ENCODE measurements around the gene ESYT2.
"Not testable (repeated sequence)": the region's sequence is repeated elsewhere in the genome, so short reads cannot be mapped to it uniquely, and the experiment has no call there.

ESYT2 gene

DNA sequence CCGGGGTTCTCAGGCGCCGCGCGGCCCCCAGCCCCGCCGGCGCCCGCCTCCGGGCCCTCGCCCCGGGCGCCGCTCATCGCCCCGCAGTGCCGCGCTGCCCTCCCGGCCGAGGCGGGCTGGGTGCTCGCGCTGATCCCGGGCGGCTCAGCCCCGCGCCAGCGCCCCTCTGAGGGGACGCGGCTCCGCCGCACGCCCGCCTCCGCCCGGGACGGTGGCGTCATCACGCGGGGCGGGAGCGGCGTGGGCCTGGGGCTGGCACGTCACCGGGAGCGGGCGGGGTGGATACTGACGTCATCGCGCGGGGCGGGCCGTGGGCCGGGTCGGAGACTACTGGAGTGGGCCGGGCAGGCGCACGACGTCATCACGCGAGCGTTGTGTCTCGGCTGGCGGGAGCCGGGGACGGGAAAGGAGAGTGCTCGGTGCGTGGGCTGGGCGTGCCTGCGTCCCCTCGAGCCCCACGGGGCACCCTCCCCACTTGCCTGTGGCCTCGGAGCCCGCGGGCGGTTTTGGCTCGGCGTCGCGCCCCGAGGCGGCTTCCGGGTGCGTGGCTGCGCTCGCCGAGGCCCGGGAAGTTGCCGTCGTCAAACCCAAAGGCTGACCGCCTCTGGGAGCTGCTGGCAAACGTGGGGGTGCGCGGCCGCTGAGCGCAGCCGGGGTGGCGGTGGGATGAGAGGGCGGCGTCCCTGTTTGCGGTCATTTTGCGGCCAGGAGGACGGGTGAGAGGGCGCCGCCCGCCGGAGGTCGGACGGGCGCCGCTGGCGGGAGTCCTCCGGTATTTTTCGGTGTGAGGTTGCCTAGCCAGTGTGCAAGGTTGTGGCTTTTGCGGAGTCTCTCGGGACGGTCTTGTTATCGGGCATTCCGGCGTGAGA is at the start of gene ESYT2:
ESYT2 (minus strand) TSS at position 168 of the 869 bp plus-strand sequence; CDS start at position 77, 91 bp downstream.
- DNase-seq, result peak; percentile 100

- DNase-seq, result not testable (repeated sequence)
Observed at GRCh38 chr7:158878151-158879079, 49.1 kb upstream of the ESYT2 start.

DNA sequence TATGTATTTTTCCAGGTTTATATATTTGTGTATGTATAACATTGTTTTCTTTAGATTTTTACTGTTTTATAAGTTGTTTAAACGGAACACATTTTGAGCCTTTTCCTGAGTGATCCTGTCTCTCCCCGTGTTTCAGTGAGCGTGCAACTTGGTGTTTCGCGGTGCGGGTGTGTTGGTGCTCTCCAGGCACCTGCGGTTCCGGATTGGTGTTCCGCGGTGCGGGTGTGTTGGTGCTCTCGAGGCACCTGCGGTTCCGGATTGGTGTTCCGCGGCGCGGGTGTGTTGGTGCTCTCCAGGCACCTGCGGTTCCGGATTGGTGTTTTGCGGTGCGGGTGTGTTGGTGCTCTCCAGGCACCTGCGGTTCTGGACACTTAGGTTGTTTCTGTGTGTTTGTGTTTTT is 47.7 kb upstream of the ESYT2 start:
- no peak for DNase-seq

DNA sequence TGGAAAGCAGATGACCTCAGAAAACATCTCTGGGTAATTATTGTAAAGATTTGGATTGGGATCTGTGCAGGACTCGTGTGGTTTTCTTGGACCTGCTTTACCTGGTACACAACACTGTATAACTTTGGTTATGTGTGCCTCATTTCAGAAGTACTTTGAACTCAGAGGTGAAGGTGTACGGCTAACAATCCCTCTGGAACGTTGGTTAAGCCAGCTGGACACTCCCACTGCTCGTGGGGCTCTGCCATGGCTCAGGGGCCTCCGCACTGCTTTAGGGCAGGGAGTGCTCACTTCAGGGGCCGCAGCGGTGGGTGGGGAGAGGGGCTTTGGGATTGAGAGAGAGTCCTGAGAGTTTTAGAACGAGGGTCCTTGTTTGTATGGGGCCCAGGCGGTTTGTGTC is 40.6 kb upstream of the ESYT2 start:
- no peak for DNase-seq

GRCh38 chr7:158868764-158869410 is 39.6 kb upstream of the ESYT2 start:
- no peak for DNase-seq

DNA sequence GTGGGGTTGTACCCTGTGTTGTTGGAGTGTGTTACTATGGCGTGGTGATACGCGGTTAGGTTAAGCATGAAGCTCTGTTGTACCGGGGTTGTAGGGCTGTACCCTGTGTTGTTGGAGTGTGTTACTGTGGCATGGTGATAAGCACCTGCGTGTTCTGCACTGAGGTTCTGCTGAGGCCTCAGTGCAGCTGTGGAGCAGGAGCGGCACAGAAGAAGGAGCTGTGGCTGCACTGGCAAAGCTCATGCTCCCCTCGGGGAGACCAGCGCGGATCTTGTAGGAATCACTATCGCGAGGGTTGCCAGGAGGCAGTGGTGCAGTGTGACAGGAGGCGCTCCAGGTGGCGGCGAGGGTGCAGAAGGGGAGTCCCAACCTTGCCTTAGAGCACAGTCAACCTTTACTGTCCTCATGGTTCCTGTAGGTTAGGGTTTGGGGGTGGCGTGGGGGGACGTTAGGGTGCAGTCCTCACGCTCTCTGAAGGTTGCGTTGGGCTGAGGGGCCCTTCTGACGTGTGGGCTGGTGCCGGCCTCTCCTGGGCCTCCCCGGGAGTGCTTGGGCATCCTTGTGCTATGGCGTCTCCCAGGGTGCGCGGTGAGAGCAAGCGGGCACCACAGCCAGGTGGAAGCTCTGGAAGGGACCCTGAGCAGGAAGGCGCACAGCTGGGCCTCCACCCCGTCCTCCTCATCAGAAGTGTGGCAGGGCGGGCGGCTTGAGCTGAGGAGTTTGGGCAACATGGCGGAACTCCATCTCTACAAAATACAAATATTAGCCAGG is 38.1 kb upstream of the ESYT2 start:
- DNase-seq, result no peak

DNA sequence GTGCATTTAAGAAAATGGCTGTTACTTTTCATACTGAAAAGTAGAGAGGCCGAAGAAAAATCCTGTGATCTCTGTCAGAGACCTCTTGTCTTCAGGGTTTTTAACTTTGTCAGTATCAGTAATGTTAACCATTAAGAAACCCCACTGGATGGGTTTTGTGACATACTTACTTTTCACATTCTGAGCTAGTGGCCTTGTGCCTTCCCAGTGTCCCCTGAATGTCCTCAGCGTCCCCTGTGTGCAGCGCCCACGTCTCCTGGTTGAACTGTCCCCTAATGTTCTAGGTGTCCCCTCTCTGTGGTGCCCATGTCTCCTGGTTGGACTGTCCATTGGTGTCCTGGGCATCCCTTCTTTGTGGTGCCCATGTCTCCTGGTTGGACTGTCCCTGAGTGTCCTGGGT is 36.7 kb upstream of the ESYT2 start:
- DNase-seq, result no peak

DNA sequence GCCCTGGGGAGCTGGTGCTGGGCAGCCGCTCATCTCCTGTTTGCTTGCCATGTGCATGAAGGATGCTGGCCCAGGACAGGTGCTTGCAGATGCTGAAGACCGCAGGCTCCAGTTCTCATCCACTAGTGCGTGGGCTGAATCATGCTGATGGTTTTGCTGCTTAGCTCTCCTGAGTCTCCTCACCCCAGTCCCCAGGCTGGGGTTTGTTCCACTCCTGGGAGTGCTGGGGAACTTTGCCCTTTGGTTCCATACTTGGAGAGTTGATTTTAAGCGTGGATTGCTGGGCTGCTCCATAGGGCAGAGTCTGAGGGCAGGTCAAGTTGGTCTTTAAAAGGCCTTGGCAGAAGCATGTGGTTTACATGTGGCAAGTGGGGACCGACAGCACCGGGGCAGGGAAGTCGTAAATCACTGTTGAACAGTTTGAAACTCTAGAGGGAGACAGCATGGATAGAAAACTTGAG is 36.2 kb upstream of the ESYT2 start:
- no peak for DNase-seq

GRCh38 chr7:158864833-158865232 is 35.5 kb upstream of the ESYT2 start:
- no peak for DNase-seq

DNA sequence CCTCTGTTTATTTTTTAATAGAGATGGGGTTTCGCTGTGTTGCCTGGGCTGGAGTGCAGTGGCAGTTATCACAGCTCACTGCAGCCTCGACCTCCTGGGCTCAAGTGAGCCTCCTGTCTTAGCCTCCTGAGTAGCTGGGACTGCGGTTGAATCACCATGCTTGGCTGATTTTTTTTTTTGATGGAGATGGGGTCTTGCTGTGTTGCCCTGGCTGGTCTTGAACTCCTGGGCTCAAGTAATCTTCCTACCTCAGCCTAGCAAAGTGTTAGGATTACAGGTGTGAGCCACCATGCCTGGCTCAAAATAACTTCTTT is 35.2 kb upstream of the ESYT2 start:
- no peak for DNase-seq

- peak; percentile 60 for DNase-seq
Observed at GRCh38 chr7:158863611-158864506, 34.5 kb upstream of the ESYT2 start.

GRCh38 chr7:158862985-158863610 is 33.8 kb upstream of the ESYT2 start:
- DNase-seq, result peak; percentile 47

DNA sequence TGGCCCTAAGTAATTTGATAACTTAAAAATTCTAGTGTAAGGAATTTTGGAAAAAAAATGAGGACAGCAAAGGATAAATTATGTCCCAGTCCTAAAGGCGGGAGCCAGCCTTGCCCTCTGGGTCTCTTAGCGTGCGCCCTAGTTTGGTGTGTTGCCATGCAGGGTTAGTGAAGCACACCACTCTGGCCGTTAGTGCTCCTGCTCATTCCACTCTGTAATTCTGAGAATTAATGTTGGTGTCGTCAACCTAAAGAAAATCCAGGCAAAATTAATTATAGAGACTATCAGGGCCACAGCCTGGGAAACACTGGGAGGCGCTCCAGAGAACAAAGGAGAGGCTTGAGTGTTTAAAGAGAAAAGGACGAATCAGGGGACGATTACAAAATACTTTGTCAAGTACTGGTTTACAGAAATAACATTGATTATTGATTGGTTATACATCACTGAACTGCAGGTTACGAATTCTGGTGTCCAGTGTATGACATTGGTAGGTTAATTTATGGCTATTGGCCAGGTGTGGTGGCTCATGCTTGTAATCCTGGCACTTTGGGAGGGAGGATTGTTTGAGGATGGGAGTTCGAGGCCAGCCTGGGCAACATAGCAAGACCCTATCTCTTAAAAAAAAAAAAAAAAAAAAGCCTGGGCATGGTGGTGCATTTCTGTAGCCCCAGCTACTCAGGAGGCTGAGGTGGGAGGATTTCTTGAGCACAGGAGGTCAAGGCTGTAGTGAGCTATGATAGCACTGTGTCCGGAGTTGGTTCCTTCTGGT is 32.8 kb upstream of the ESYT2 start:
- DNase-seq, result no peak

DNA sequence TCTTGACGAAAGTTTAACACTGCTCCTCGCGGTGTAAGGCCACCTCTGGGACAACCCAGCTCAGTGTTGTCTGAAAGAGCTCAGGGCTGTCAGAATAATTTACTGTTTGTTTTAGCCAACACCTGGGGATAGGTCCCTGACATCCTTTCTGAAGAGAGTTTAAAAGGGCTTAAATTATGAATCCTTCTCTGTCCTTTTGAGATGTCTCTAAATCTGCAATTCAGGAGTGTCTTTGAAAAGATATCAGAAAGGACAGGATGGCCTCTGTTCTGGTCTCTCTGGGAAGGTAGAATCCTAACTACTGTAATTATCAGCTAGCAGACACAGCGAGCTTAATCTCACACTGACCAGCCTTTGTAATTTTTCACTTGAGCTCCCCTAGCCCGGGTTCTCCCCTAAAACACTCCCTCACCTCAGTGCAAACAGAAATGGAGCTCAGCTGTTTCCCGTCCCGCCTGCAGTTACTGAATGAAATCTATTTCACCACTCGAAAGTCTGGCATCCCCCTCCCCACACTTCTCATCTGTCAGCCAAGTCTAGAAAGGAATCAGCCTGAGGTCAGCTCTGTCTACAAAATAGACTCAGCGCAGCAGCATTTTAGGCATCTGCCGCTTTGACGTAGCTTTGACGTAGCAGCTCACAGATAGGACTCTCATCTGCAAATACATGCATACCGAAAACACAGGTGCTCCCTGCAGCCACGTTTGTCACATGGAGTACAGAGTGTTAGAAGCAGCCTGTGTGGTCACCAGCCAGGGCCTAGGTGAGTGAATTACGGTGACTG is 31.9 kb upstream of the ESYT2 start:
- no peak for DNase-seq

- no peak for DNase-seq
Observed at GRCh38 chr7:158860394-158860793, 31.1 kb upstream of the ESYT2 start.

DNA sequence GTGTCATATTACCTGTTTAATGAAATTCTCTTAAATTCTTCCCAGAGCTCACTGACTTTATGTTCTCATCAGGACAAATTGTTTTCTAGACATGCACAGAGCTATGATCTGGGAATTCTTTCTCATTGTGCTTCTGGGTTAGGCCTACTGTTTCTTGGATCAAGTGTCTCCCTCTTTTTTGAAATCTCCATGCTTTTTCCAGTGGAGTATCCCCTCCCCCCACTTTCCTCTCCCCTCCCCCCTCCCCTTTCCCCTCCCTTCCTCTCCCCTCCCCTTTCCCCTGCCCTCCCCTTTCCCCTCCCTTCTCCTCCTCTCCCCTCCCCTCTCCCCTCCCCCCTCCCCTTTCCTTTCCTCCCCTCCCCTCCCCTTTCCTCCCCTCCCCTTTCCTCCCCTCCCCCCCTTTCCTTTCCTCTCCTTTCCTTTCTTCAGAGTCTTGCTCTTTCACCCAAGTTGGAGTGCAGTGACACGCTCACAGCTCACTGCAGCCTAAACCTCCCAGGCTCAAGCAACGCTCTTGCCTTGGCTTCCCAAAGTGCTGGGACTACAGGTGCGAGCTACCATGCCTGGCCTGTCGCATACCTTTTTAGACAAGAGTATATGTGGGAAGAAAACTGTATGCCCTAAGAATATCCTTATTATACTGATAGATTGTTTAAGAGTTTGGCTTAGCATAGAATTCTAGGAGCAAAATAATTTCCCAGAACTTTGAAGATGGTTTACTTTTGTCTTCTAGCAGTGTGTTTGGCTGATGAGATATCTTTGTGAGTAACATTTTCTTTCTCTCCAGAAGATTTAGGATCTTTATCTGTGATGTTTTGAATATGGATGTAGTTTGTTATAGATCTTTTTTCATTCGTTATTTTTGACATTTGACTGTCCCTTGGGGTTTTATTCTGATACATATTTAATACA is 29.5 kb upstream of the ESYT2 start:
- DNase-seq, result no peak

- no peak for DNase-seq
Observed at GRCh38 chr7:158856883-158857668, 27.8 kb upstream of the ESYT2 start.
